GM08714 (cell line): Measurements from ENCODE around the gene CD8A.
A peak's percentile ranks its signal among the peaks of the same experiment; 100 is the strongest.

Source experiments
- H3K4me3 ChIP-seq: fragments of 200-500 bp; sonication (Bioruptor generic); 2 replicates; pipeline ENCODE4 v1.5.1; 2014; ENCODE audit warnings: mild to moderate bottlenecking, low read length, inconsistent platforms
- ZNF274 ChIP-seq: IDR thresholded peaks from 2 replicates; pipeline ENCODE4 v1.6.1; 2012; ENCODE audit warnings: mild to moderate bottlenecking, low read depth, low read length

The CD8A gene

GRCh38 chr2:86821842-86822241 is 31.1 kb upstream of the CD8A start:
- H3K4me3 ChIP-seq = no peak overlapping the region
- TF ChIP-seq ZNF274 = no peak

GRCh38 chr2:86821306-86821705 is 30.6 kb upstream of the CD8A start:
- no peak overlapping the region for H3K4me3 ChIP-seq
- no peak for TF ChIP-seq ZNF274

- TF ChIP-seq ZNF274 = no peak
- no peak overlapping the region for H3K4me3 ChIP-seq
Measured at GRCh38 chr2:86818957-86819356, 28.2 kb upstream of the CD8A start.

GRCh38 chr2:86818114-86818801 is 27.5 kb upstream of the CD8A start:
- no peak overlapping the region for H3K4me3 ChIP-seq
- no peak for TF ChIP-seq ZNF274

GRCh38 chr2:86815611-86816010 is 24.9 kb upstream of the CD8A start:
- no peak overlapping the region for H3K4me3 ChIP-seq
- TF ChIP-seq ZNF274 = no peak

- no peak overlapping the region for H3K4me3 ChIP-seq
- no peak for TF ChIP-seq ZNF274
Measured at GRCh38 chr2:86809481-86810121, 18.9 kb upstream of the CD8A start.

- no peak overlapping the region; the same call in 1 of the 2 replicates for H3K4me3 ChIP-seq
- TF ChIP-seq ZNF274 = no peak
Measured at GRCh38 chr2:86808315-86809161, 17.8 kb upstream of the CD8A start.

GRCh38 chr2:86807468-86808275 is 17.0 kb upstream of the CD8A start:
- TF ChIP-seq ZNF274 = no peak
- H3K4me3 ChIP-seq = peak overlapping the region; percentile 35; the same call in 1 of the 2 replicates

- TF ChIP-seq ZNF274 = no peak
- H3K4me3 ChIP-seq = peak overlapping the region; percentile 35; the same call in 1 of the 2 replicates
Measured at GRCh38 chr2:86807133-86807467, 16.4 kb upstream of the CD8A start.

- no peak overlapping the region for H3K4me3 ChIP-seq
- no peak for TF ChIP-seq ZNF274
Measured at GRCh38 chr2:86806059-86806857, 15.5 kb upstream of the CD8A start.

GRCh38 chr2:86800856-86801567 is 10.3 kb upstream of the CD8A start:
- TF ChIP-seq ZNF274 = no peak
- no peak overlapping the region for H3K4me3 ChIP-seq

GRCh38 chr2:86794861-86795260 is 4.1 kb upstream of the CD8A start:
- H3K4me3 ChIP-seq = no peak overlapping the region
- no peak for TF ChIP-seq ZNF274

GRCh38 chr2:86793752-86794151 is 3.0 kb upstream of the CD8A start:
- H3K4me3 ChIP-seq = no peak overlapping the region
- no peak for TF ChIP-seq ZNF274
